Esophagus muscularis mucosa (tissue), 4 donors: Measurements from ENCODE around the gene SMIM35. TPM values are rescaled to one million over a fixed set of nuclear protein-coding genes. Genes with fewer than 3 reads are reported as not detected.

Experiments used
- DNase-seq: peaks from one replicate; pipeline ENCODE4 v3.0.0-alpha.2; 2017; ENCODE audit errors: extremely low spot score
- H3K27ac ChIP-seq, 4 donors: fragments of 200-600 bp; sonication (generic); replicated peaks in 1 of 4; 1 replicate in 3 of 4; 2 replicates in 1 of 4; pipeline ENCODE4 v1.5.1; 2016 to 2019; ENCODE audit warnings: mild to moderate bottlenecking in 1 of 4
- H3K27me3 ChIP-seq, 4 donors: fragments of 200-600 bp; sonication (generic); one replicate each; pipeline versions ENCODE4 v1.5.1 to v1.6.0; 2016 to 2019
- H3K36me3 ChIP-seq, 4 donors: fragments of 200-600 bp; sonication (generic); one replicate each; pipeline ENCODE4 v1.5.1; 2016 to 2019
- H3K4me1 ChIP-seq, 4 donors: fragments of 200-600 bp; sonication (generic); one replicate each; pipeline ENCODE4 v1.5.1; 2016 to 2019
- H3K4me3 ChIP-seq, 4 donors: fragments of 200-600 bp; sonication (generic); 1 replicate in 2 of 4; 2 replicates in 2 of 4; pipeline ENCODE4 v1.5.1; 2016 to 2019; ENCODE audit warnings: mild to moderate bottlenecking in 4 of 4, moderate library complexity in 1 of 4
- H3K9me3 ChIP-seq, 4 donors: fragments of 200-600 bp; sonication (generic); 1 replicate in 3 of 4; 2 replicates in 1 of 4; pipeline ENCODE4 v1.5.1; 2016 to 2019
- EP300 ChIP-seq: sonication (generic); formaldehyde crosslinking; IDR thresholded peaks from one replicate; pipeline ENCODE4 v1.6.1; 2017; ENCODE audit warnings: antibody characterized with exemption
- POLR2A ChIP-seq: fragments of 450-650 bp; IDR thresholded peaks from one replicate; pipeline ENCODE4 v1.6.1; 2017; ENCODE audit warnings: antibody characterized with exemption, moderate library complexity, mild to moderate bottlenecking, low read depth
- POLR2AphosphoS5 ChIP-seq, 2 donors: sonication (generic); formaldehyde crosslinking; IDR thresholded peaks; one replicate each; pipeline ENCODE4 v1.6.1; 2017; ENCODE audit warnings: antibody characterized with exemption in 2 of 2
- WGBS: methylation state at CpG from one replicate; pipeline ENCODE4 v1.1.5; 2018; 5-methylcytosine and 5-hydroxymethylcytosine counted together
- intact Hi-C: fragments of 100-400 bp; cut with DNase I; formaldehyde crosslinking; loops from one replicate; pipeline ENCODE4 v1.15.1; 2023
- total RNA-seq, 4 donors: library from RNA; depleted of rRNA; stranded (reverse); fragments of >200 nt; gene quantifications; one replicate each; pipeline versions ENCODE4 v1.1.0 to v1.2.1, GENCODE V29; 2016
- TF ChIP-seq, protein P1 (sequence below), 3 experiments: fragments of 200-600 bp in 2 of 3; fragments of 450-650 bp in 1 of 3; sonication (generic) in 2 of 3; IDR thresholded peaks; one replicate each; pipeline ENCODE4 v1.5.1; 2017 to 2019; ENCODE audit warnings: antibody characterized with exemption in 3 of 3, mild to moderate bottlenecking in 2 of 3, moderate library complexity in 1 of 3

SMIM35 gene
- total RNA-seq, 4 donors from 2014 or later = not detected

DNA sequence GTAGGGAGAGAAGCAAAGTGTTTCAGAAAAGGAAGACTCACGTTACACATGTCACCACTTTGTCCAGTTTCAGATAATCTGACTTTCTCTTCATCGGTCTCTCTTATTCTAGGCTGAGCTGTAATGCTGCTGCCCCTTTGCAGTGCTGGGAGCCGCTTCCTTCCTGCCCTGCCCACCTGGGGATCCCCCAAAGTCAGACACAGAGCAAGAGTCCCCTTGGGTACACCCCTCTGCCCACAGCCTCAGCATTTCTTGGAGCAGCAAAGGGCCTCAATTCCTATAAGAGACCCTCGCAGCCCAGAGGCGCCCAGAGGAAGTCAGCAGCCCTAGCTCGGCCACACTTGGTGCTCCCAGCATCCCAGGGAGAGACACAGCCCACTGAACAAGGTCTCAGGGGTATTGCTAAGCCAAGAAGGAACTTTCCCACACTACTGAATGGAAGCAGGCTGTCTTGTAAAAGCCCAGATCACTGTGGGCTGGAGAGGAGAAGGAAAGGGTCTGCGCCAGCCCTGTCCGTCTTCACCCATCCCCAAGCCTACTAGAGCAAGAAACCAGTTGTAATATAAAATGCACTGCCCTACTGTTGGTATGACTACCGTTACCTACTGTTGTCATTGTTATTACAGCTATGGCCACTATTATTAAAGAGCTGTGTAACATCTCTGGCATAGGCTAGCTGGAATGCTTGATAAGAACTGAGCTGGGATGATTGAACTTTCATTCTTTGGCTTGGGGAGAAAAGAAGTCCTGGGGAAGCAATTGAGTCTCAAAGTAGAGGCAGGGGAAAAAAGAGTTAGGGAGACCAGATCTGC is 31.2 kb upstream of the SMIM35 start:
- TF ChIP-seq EP300 (no peak), POLR2AphosphoS5 (IDR thresholded peaks at IDR 0.05) (no peak), POLR2A (no peak)
- TF ChIP-seq, protein P1, sequence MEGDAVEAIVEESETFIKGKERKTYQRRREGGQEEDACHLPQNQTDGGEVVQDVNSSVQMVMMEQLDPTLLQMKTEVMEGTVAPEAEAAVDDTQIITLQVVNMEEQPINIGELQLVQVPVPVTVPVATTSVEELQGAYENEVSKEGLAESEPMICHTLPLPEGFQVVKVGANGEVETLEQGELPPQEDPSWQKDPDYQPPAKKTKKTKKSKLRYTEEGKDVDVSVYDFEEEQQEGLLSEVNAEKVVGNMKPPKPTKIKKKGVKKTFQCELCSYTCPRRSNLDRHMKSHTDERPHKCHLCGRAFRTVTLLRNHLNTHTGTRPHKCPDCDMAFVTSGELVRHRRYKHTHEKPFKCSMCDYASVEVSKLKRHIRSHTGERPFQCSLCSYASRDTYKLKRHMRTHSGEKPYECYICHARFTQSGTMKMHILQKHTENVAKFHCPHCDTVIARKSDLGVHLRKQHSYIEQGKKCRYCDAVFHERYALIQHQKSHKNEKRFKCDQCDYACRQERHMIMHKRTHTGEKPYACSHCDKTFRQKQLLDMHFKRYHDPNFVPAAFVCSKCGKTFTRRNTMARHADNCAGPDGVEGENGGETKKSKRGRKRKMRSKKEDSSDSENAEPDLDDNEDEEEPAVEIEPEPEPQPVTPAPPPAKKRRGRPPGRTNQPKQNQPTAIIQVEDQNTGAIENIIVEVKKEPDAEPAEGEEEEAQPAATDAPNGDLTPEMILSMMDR (IDR thresholded peaks at IDR 0.05) = no peak
- no peak overlapping the region for H3K27ac ChIP-seq
- H3K9me3 ChIP-seq = no peaks in the 10 kb centered on the region
- H3K4me3 ChIP-seq = no peak overlapping the region
- DNase-seq = no peak
- H3K4me1 ChIP-seq = peaks cover 0 to 4% (median 0%) of the 10 kb centered on the region in 4 donors
- intact Hi-C loops = no loop called here
- WGBS = 83% methylated on average over 9 of the region's 9 CpGs
- H3K36me3 ChIP-seq = no peaks in the 10 kb centered on the region
- peaks cover 0 to 5% (median 0%) of the 10 kb centered on the region in 4 donors for H3K27me3 ChIP-seq

- Histone ChIP-seq H3K27ac (no peak overlapping the region), H3K4me3 (no peak overlapping the region), H3K27me3 (peaks cover 0 to 11% (median 0%) of the 10 kb centered on the region in 4 donors), H3K4me1 (peaks cover 0 to 4% (median 2%) of the 10 kb centered on the region in 4 donors), H3K36me3 (no peaks in the 10 kb centered on the region), H3K9me3 (no peaks in the 10 kb centered on the region)
- DNase-seq = no peak
- intact Hi-C loops = no loop called here
- TF ChIP-seq POLR2AphosphoS5 (IDR thresholded peaks at IDR 0.05) = no peak
- 91% methylated on average over 7 of the region's 7 CpGs for WGBS
These were observed 28.3 kb upstream of the SMIM35 start for GRCh38 chr11:118115048-118115447.

DNA sequence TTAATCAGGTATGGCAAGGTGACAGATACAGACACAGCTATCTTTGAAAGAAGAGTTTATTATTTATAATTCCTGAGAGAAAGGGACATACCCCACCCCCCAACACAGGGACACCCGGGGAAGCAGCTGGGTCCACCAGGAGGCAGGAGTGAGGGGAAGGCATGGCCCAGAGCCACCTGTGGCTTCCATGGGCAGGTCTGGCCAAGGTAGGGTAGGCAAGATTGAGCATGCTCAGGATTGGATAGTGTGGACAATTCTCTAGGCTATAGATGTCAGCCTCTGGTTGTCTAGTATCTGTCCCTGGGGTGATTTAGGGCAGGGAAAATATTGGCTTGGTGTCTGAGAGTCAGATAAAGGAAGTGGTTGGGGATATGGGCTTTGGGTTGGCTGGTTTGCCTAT is 27.5 kb upstream of the SMIM35 start:
- TF ChIP-seq, protein P1 (IDR thresholded peaks at IDR 0.05) = no peak
- TF ChIP-seq POLR2AphosphoS5 (IDR thresholded peaks at IDR 0.05) (no peak), EP300 (no peak), POLR2A (no peak)
- peaks cover 0 to 10% (median 4%) of the 10 kb centered on the region in 4 donors for H3K4me1 ChIP-seq
- H3K36me3 ChIP-seq = no peaks in the 10 kb centered on the region
- H3K4me3 ChIP-seq = no peak overlapping the region
- no peaks in the 10 kb centered on the region for H3K9me3 ChIP-seq
- H3K27me3 ChIP-seq = peaks cover 0 to 11% (median 0%) of the 10 kb centered on the region in 4 donors
- WGBS = 83% methylated on average over 1 of the region's 1 CpG
- no peak overlapping the region for H3K27ac ChIP-seq
- no peak for DNase-seq
- intact Hi-C loops = no loop called here

GRCh38 chr11:118112711-118113430 is 26.1 kb upstream of the SMIM35 start:
- Histone ChIP-seq H3K4me3 (no peak overlapping the region), H3K27ac (no peak overlapping the region), H3K36me3 (no peaks in the 10 kb centered on the region), H3K4me1 (peaks cover 0 to 16% (median 4%) of the 10 kb centered on the region in 4 donors), H3K27me3 (peaks cover 0 to 9% (median 0%) of the 10 kb centered on the region in 4 donors), H3K9me3 (no peaks in the 10 kb centered on the region)
- no peak for DNase-seq
- TF ChIP-seq, protein P1 (IDR thresholded peaks at IDR 0.05) = no peak
- TF ChIP-seq POLR2A = no peak
- WGBS = 87% methylated on average over 10 of the region's 11 CpGs
- intact Hi-C loops = no loop called here

- H3K9me3 ChIP-seq = no peaks in the 10 kb centered on the region
- intact Hi-C loops = no loop called here
- no peak overlapping the region for H3K4me3 ChIP-seq
- 87% methylated on average over 5 of the region's 6 CpGs for WGBS
- H3K4me1 ChIP-seq = peaks cover 0 to 12% (median 4%) of the 10 kb centered on the region in 4 donors
- TF ChIP-seq POLR2AphosphoS5 (IDR thresholded peaks at IDR 0.05) (no peak), EP300 (no peak), POLR2A (no peak)
- TF ChIP-seq, protein P1 (IDR thresholded peaks at IDR 0.05) = no peak
- H3K36me3 ChIP-seq = no peaks in the 10 kb centered on the region
- peaks cover 0 to 6% (median 0%) of the 10 kb centered on the region in 4 donors for H3K27me3 ChIP-seq
- no peak overlapping the region for H3K27ac ChIP-seq
- DNase-seq = no peak
These were observed 24.9 kb upstream of the SMIM35 start for GRCh38 chr11:118111744-118112035.
